ENCODE results near the gene SPDYE2B.
"Not testable (repeated sequence)": the region's sequence is repeated elsewhere in the genome, so short reads cannot be mapped to it uniquely, and the experiment has no call there.

The SPDYE2B gene

DNA sequence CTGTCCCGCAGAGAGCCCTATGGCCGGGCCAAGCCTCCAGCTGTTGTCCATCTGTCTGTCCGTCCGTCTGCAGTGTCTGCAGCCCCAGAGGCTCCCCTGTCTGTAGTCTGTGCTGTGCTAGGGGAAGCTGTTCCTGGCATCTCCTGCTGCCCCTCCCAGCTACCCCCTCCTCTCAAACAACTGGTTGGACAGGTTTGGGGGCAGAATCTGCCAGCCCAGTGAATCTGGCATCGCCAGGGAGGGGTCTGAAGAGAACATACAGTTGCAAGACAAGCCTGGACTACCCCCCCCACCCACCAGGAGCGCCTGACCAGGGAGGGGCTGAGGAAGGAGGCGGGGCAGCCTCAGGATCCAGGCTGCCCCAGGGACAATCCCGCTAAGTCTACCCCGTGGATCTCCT lies 7.4 kb upstream of the SPDYE2B start, which contains the start of gene UPK3BL1:
UPK3BL1 (minus strand) TSS at position 101 of the 400 bp plus-strand sequence; CDS start at position 51, 50 bp downstream.
- DNase-seq (ENCODE audit: low read depth, low spot score), result not testable (repeated sequence)

- DNase-seq (ENCODE audit: low read depth, low spot score), result not testable (repeated sequence)
Observed at GRCh38 chr7:102643404-102643803, 6.7 kb upstream of the SPDYE2B start.

GRCh38 chr7:102647813-102648212 lies 2.3 kb upstream of the SPDYE2B start:
- not testable (repeated sequence) for DNase-seq (ENCODE audit: low read depth, low spot score)

- not testable (repeated sequence) for DNase-seq (ENCODE audit: low read depth, low spot score)
Observed at GRCh38 chr7:102664765-102665164, 14.6 kb downstream of the SPDYE2B start.

GRCh38 chr7:102666850-102667249 lies 16.7 kb downstream of the SPDYE2B start:
- not testable (repeated sequence) for DNase-seq (ENCODE audit: low read depth, low spot score)

GRCh38 chr7:102667523-102667922 lies 17.4 kb downstream of the SPDYE2B start:
- not testable (repeated sequence) for DNase-seq (ENCODE audit: low read depth, low spot score)

DNA sequence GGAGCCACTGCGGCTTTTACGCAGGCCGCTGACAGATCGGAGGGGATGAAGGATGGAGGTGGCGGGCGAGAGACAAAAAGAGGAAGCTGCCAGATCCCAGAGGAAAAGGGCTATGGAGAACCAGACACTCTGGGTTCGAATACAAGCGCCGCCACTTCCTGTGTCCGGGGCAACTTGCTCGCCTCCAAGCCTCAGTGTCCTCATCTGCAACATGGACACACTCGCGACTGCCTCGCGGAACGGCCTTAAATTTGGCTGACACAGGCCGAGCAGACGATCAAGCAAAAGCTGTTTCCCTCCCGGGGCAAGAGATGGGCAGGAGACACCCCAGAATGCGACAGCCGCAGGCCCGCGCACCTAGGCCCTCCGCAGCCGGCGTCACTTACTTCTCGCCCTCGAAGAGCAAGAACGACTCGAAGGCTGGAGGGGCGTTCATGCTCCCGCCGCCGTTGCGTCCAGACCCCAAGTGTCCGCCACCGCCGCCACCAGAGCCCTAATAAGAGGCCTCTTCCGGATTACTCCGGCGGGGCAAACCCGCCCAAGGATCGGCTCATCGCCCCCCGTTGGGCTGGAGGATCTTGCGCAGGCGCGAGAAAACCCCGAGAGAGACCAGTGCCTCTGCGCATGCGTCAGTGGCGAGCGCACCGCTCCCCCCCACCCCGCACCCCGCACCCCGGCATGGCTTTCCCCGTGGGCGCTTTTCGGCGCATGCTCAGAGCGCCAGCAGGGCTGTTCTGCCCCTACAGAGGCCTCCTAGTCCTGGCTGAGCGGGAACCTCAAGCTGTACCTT lies 21.2 kb downstream of the SPDYE2B start, which contains the start of gene POLR2J2:
POLR2J2 (minus strand) TSS at position 498 of the 790 bp plus-strand sequence; CDS start at position 436, 62 bp downstream.
- DNase-seq (ENCODE audit: low read depth, low spot score), result not testable (repeated sequence)

GRCh38 chr7:102671956-102672307 lies 21.8 kb downstream of the SPDYE2B start:
- not testable (repeated sequence) for DNase-seq (ENCODE audit: low read depth, low spot score)

GRCh38 chr7:102673447-102674067 lies 23.4 kb downstream of the SPDYE2B start:
- DNase-seq (ENCODE audit: low read depth, low spot score), result not testable (repeated sequence)

- DNase-seq (ENCODE audit: low read depth, low spot score), result not testable (repeated sequence)
Observed at GRCh38 chr7:102675545-102675944, 25.4 kb downstream of the SPDYE2B start.

GRCh38 chr7:102680780-102681179 lies 30.7 kb downstream of the SPDYE2B start:
- not testable (repeated sequence) for DNase-seq (ENCODE audit: low read depth, low spot score)

GRCh38 chr7:102682560-102682959 lies 32.4 kb downstream of the SPDYE2B start:
- DNase-seq (ENCODE audit: low read depth, low spot score), result not testable (repeated sequence)

DNA sequence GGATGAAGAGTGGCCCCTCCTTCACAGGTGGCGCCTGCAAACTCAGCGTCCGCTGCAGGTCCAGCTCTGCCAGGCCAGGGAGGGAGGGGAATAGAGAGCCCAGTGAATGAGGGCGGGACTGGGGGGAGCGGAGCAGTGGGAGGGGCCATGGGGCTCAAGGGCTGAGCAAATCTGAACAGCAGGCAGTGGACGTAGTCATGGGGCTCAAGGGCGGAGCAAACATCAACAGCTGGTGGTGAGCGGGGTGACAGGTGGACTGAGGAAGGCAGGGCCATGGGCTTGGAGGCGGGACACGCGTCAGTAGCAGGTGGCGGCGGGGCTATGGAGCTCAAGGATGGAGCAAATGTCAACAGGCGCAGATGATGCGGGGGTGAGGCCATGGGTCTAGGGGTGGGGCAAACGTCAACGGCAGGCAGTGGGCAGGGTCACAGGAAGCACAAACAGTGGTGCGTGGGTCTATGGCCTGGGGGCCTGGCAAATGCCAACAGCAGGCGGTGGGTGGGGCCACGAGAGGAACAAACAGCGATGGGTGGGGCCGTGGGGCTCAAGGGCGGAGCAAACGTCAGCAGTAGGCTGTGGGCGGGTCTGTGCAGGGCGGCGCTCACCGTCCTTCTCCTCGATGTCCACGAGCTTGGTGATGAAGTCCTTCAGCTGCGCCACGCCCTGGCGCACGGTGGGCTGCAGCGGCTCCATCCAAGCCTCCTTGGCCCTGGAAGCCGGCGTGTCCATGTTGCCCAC lies 38.3 kb downstream of the SPDYE2B start:
- not testable (repeated sequence) for DNase-seq (ENCODE audit: low read depth, low spot score)

GRCh38 chr7:102689436-102690282 lies 39.5 kb downstream of the SPDYE2B start:
- DNase-seq (ENCODE audit: low read depth, low spot score), result not testable (repeated sequence)

GRCh38 chr7:102690602-102691001 lies 40.5 kb downstream of the SPDYE2B start:
- DNase-seq (ENCODE audit: low read depth, low spot score), result not testable (repeated sequence)

DNA sequence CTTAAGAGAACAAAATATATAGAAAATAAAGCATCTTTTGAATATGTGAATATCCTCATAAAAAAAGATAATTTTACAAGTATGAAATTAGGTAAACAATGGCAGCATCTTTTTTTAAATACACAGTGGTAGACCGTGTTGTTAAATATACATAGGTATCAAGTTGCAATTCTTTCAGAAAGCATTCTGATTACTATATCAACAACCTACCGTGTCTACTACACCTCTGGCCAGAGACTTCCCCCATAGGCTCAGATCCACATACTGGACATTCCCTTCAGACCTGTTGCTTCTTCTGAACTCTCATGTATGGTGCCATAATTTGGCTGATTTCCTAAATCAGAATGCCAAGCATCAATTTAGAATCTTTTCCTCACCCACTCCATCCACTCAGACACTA lies 43.9 kb downstream of the SPDYE2B start:
- DNase-seq (ENCODE audit: low read depth, low spot score), result not testable (repeated sequence)

- not testable (repeated sequence) for DNase-seq (ENCODE audit: low read depth, low spot score)
Observed at GRCh38 chr7:102695033-102695552, 45.0 kb downstream of the SPDYE2B start.

DNA sequence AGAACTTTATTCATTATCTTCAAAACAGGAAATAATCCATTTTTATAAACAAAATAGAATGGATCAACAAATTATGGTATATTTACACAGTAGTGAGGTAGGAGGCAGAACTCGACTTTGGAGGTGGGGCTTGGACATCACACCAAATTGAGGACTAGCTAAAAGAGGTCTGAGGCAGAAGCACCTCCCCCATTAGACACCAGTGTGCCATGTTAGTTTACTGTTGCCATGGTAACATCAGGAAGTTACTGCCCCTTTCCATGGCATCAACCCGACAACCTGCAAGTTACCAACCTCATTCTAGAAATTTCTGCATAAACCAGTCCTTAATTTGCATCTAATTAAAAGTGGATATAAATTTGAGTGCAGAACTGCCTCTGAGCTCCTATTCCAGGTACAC lies 45.9 kb downstream of the SPDYE2B start:
- DNase-seq (ENCODE audit: low read depth, low spot score), result not testable (repeated sequence)

DNA sequence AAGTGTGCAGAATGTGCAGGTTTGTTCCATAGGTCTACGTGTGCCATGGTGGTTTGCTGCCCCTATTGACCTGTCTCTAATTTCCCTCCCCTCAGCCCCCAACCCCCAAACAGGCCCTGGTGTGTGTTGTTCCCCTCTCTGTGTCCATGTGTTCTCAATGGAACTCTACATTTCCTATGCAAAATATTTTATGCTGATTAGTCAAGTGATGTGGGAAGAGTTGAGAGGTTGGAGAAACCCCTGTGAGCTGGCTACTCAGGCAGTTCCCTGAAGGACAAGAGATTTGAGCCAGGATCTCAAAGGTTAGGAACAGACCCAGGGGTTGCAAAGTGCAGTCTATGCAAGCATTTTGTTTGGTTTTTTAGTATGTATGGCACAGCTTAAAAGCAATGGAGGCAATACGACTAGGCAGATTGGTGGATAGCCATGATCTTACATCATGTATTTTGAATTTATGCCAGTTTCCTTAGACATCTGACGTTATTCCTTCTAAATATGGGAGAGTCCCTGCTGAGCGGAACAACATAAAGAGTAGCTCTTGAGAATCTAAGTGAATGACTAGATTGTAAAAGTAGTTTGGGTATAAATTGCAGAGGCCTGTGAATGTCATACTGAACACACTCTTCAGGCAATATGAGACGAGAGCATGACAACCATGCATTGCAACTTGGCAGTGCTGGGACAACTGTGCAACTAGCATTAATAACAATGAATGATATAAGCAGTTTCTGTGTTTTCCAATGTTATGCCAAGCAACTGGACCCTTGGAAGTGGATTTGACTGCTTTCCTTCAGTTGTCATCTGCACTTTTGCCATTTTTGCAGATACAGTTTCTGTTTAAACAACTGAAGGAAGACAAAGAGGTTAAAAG lies 47.8 kb downstream of the SPDYE2B start:
- DNase-seq (ENCODE audit: low read depth, low spot score), result not testable (repeated sequence)
